ENCODE results near the gene AGER.
"Not testable (repeated sequence)": the region's sequence is repeated elsewhere in the genome, so short reads cannot be mapped to it uniquely, and the experiment has no call there.

DNA sequence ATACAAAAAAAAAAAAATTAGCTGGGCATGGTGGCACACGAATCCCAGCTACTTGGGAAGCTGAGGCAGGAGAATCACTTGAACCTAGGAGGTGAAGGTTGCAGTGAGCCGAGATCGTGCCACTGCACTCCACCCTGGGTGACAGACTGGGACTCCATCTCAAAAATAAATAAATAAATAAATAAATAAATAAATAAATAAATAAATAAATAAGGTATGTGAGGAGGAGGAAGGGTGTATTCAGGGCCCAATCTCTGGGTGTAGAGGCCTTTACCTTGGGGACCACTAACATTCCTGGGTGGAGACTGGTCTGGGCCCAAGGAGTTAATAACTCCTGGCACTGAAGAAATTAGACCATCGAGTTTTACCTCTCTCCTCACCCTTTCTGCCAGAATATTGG is 27.4 kb upstream of the AGER start:
- not testable (repeated sequence) for TF ChIP-seq POLR2A (IDR thresholded peaks at IDR 0.05; ENCODE audit: low read length); GATA1 (IDR thresholded peaks at IDR 0.05; ENCODE audit: low read depth, low read length)

All from erythroblast (primary cell).